ENCODE measurements around the gene APBB2. TPM values are rescaled to one million over a fixed set of nuclear protein-coding genes. Genes with fewer than 3 reads are reported as not detected.

The APBB2 gene
- total and polyA plus RNA-seq, 11 donors = 8.6 to 39.1 (median 26.7) TPM

DNA sequence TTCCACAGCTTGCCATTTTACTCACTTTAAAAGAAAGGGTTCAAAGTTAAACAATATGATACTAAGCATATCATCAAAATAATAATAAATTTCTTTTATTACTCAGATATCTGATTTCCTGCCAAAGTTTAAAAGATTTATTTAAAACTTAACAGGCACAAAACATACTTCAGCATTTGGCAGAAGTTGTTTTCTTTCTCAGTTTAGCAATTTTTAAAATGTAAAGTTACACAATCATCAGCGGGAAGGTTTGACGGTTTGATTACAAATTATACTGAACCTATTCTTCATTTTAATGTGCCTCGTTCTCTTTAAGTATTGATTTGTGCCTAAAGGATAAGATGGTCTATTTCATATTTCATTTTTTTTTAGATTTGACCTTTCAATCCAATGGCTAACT, 227.2 kb downstream of the APBB2 start:
- no peaks in the 10 kb centered on the region for H3K9me3 ChIP-seq
- TF ChIP-seq POLR2A (IDR thresholded peaks at IDR 0.05) = no peak
- TF ChIP-seq, protein P1, sequence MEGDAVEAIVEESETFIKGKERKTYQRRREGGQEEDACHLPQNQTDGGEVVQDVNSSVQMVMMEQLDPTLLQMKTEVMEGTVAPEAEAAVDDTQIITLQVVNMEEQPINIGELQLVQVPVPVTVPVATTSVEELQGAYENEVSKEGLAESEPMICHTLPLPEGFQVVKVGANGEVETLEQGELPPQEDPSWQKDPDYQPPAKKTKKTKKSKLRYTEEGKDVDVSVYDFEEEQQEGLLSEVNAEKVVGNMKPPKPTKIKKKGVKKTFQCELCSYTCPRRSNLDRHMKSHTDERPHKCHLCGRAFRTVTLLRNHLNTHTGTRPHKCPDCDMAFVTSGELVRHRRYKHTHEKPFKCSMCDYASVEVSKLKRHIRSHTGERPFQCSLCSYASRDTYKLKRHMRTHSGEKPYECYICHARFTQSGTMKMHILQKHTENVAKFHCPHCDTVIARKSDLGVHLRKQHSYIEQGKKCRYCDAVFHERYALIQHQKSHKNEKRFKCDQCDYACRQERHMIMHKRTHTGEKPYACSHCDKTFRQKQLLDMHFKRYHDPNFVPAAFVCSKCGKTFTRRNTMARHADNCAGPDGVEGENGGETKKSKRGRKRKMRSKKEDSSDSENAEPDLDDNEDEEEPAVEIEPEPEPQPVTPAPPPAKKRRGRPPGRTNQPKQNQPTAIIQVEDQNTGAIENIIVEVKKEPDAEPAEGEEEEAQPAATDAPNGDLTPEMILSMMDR (IDR thresholded peaks at IDR 0.05) = no peak
- no peak overlapping the region for H3K27ac ChIP-seq
- DNase-seq = no peak
- intact Hi-C loops (cut with DNase I) = loop anchor here in 2 of 10 donors (10.0 kb wide), 2 partner anchors 48 to 58 kb away; no protein-coding TSS in a partner anchor
- peaks cover 0 to 40% (median 6%) of the 10 kb centered on the region in 12 donors for H3K4me1 ChIP-seq
- no peak for ATAC-seq
- WGBS, 4 donors = 85 to 94% (median 91%) methylated on average over 3 of the region's 3 CpGs
- no peaks in the 10 kb centered on the region for H3K27me3 ChIP-seq
- no peak overlapping the region for H3K4me3 ChIP-seq
- no peaks in the 10 kb centered on the region for H3K36me3 ChIP-seq

DNA sequence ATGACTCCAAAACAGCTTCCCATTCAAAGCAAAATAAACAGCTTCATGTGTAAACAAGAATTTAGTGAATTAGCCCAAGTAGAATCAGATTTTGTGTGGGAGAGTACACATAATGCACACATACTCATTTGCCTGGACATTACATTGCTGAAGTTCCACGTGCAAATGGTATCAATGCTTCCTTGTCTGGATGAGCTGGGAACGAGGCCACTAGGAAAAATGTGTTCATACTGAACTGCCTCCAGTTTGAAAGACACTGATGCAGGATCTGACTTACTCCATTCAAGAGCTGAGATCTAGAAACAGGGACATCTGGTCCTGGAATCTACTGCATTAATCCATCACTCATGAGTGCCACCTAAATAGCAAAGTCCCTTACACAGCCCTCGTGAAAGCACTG, 228.0 kb downstream of the APBB2 start:
- intact Hi-C loops (cut with DNase I) = loop anchor here in 2 of 10 donors (10.0 kb wide), 2 partner anchors 48 to 58 kb away; no protein-coding TSS in a partner anchor
- H3K27ac ChIP-seq = no peak overlapping the region
- no peaks in the 10 kb centered on the region for H3K9me3 ChIP-seq
- H3K4me3 ChIP-seq = no peak overlapping the region
- H3K27me3 ChIP-seq = no peaks in the 10 kb centered on the region
- DNase-seq = no peak
- 36 to 79% (median 67%) methylated on average over 3 of the region's 3 CpGs for WGBS, 4 donors
- no peak for TF ChIP-seq POLR2A (IDR thresholded peaks at IDR 0.05)
- TF ChIP-seq, protein P1 (IDR thresholded peaks at IDR 0.05) = no peak
- no peaks in the 10 kb centered on the region for H3K36me3 ChIP-seq
- ATAC-seq = peak in 1 of 4 donors; percentile 24
- peaks cover 0 to 33% (median 6%) of the 10 kb centered on the region in 12 donors for H3K4me1 ChIP-seq

DNA sequence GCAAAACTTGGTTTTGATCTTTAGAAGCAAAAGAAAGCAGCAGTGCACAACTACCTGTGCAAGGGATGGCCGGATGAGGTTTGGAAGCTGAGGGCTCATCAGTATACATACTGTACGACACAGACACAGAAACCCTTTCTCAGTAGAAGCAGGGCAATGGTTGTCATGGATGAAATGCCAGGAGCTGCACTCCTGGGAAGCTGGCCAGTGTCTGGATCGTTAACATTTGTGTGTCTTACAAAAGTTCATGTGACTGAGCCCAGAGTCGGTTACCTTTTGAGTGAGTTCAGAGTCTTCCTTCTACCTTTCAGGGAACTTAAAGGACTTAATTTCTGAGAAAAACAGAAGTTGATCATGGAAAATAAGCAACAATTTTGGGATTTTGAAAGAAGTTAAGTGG, 230.3 kb downstream of the APBB2 start:
- H3K4me1 ChIP-seq = peaks cover 0 to 26% (median 5%) of the 10 kb centered on the region in 12 donors
- no peaks in the 10 kb centered on the region for H3K36me3 ChIP-seq
- no peak for TF ChIP-seq POLR2A (IDR thresholded peaks at IDR 0.05)
- TF ChIP-seq, protein P1 (IDR thresholded peaks at IDR 0.05) = no peak
- H3K9me3 ChIP-seq = peaks cover 0 to 7% (median 0%) of the 10 kb centered on the region in 12 donors
- DNase-seq (no peak), ATAC-seq (peak in 2 of 4 donors; percentile 37 to 44)
- 38 to 50% (median 46%) methylated on average over 4 of the region's 4 CpGs for WGBS, 4 donors
- intact Hi-C loops (cut with DNase I) = loop anchor here in 2 of 10 donors (10.0 kb wide), 2 partner anchors 51 to 61 kb away; no protein-coding TSS in a partner anchor
- no peak overlapping the region for H3K4me3 ChIP-seq
- peak overlapping the region in 1 of 12 donors; percentile 57 for H3K27ac ChIP-seq
- no peaks in the 10 kb centered on the region for H3K27me3 ChIP-seq

DNA sequence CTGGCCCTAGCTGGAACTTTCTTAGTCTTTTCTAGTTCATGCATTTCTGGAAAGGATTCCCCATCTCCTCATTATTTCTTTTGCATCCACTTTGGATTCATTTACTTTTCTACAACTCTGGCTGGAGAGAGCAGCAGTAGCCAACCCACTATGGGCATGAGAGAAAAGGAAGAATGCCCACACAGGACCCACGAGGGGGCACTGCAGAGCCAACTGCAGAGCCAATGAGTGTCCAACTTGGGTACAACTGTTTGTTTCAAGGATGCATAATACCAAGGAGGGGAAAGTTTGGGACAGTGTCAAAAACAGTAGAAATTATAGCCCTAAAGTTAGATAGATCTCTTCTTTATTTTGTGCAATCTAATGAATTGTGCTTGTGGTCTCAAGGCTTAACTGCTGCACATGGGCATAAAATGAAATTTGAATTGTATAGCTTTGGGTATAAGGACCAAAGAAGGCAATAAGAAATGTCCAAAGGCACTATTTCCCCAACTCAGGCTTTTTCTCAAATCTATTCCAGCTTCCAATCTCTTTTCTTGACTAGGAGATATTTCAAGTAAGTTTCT, 233.9 kb downstream of the APBB2 start:
- Histone ChIP-seq H3K4me3 (no peak overlapping the region), H3K27me3 (no peaks in the 10 kb centered on the region), H3K27ac (no peak overlapping the region), H3K9me3 (peaks cover 0 to 10% (median 0%) of the 10 kb centered on the region in 12 donors), H3K36me3 (peaks cover 0 to 2% (median 0%) of the 10 kb centered on the region in 9 donors), H3K4me1 (peaks cover 0 to 15% (median 6%) of the 10 kb centered on the region in 12 donors)
- WGBS, 4 donors = 29 to 37% (median 35%) methylated on average over 1 of the region's 1 CpG
- DNase-seq (no peak), ATAC-seq (no peak)
- no peak for TF ChIP-seq POLR2A (IDR thresholded peaks at IDR 0.05)
- TF ChIP-seq, protein P1 (IDR thresholded peaks at IDR 0.05) = peak in 10 of 12 donors; percentile 6 to 51 (median 28)
- intact Hi-C loops (cut with DNase I) = loop anchor here in 3 of 10 donors (2.0 to 10.0 kb wide), 3 partner anchors 54 to 232 kb away; no protein-coding TSS in a partner anchor

All from heart left ventricle (tissue), 16 donors.